ENCODE data around the gene RNF141. TPM values are rescaled to one million over a fixed set of nuclear protein-coding genes. Genes with fewer than 3 reads are reported as not detected.

Gene RNF141
- total RNA-seq, 3 donors from 2014 or later (not counting 1 experiment from before 2014, with no cell fraction given): 10.3 to 13.9 (median 11.7) TPM

GRCh38 chr11:10499452-10499851, 41.5 kb downstream of the RNF141 start:
- H3K36me3 Mint-ChIP-seq: no peaks in the 10 kb centered on the region
- H3K4me1 Mint-ChIP-seq: no peaks in the 10 kb centered on the region
- WGBS (ENCODE audit: insufficient coverage): 96% methylated on average over 5 of the region's 5 CpGs
- H3K27ac ChIP-seq (ENCODE audit: low read length): no peak overlapping the region
- no peak for DNase-seq
- TF ChIP-seq, protein P1, sequence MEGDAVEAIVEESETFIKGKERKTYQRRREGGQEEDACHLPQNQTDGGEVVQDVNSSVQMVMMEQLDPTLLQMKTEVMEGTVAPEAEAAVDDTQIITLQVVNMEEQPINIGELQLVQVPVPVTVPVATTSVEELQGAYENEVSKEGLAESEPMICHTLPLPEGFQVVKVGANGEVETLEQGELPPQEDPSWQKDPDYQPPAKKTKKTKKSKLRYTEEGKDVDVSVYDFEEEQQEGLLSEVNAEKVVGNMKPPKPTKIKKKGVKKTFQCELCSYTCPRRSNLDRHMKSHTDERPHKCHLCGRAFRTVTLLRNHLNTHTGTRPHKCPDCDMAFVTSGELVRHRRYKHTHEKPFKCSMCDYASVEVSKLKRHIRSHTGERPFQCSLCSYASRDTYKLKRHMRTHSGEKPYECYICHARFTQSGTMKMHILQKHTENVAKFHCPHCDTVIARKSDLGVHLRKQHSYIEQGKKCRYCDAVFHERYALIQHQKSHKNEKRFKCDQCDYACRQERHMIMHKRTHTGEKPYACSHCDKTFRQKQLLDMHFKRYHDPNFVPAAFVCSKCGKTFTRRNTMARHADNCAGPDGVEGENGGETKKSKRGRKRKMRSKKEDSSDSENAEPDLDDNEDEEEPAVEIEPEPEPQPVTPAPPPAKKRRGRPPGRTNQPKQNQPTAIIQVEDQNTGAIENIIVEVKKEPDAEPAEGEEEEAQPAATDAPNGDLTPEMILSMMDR (IDR thresholded peaks at IDR 0.05): no peak
- H3K27me3 ChIP-seq (ENCODE audit: control insufficient read depth, insufficient read depth, low read length): no peaks in the 10 kb centered on the region
- ATAC-seq: no peak
- no peaks in the 10 kb centered on the region for H3K9me3 Mint-ChIP-seq
- no peaks in the 10 kb centered on the region for H3K27me3 Mint-ChIP-seq (ENCODE audit: low read depth in 2 of 2)
- H3K9me3 ChIP-seq (ENCODE audit: control insufficient read depth, insufficient read depth, low read length): no peaks in the 10 kb centered on the region
- no peak overlapping the region for H3K4me3 Mint-ChIP-seq
- no peak overlapping the region for H3K27ac Mint-ChIP-seq
- peaks cover 7% of the 10 kb centered on the region for H3K4me1 ChIP-seq (ENCODE audit: control insufficient read depth, insufficient read depth, low read length)
- intact Hi-C loops (cut with micrococcal nuclease): no loop called here
- peaks cover 35% of the 10 kb centered on the region for H3K36me3 ChIP-seq (ENCODE audit: control insufficient read depth, insufficient read depth, low read length)
- H3K4me3 ChIP-seq (ENCODE audit: low read length): no peak overlapping the region

DNA sequence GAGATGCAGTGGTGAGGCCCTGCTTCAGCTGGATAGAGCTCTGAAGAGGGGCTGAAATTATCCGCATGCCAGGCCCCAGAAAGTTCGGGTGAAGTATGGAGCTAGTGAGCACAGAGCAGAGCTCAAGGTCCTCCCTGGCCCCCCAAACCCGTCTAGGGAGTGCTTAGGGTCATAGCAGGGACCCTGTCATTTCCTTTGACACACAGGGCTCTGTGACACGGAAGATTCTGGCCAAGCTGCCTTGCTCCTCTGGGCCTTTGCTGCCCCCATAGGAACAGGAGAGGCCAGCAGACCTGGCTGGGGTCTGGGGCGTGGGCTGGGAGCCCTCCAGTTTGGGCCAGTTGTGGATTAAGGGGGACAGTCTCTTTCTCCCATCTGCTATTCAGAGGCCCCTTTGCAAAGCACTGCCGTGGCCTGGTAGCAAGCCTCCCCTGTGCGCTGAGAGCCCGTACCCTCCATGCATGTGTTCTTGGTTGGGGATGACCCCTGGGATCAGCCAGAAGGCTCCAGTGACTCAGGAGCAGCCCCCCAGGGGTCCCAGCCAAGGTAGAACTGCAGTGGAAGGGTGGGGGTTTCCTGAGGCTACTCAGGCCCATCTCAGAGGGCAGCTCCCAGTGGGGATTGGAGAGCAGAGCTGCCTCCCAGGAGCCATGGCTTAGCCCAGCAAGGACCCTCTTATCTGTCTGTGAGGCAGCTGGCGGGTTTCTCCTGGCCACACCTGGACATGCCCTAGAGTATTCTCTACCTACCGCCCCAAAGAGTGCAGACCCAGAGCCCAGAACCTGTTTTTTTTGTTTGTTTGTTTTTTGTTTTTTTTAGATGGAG, 42.3 kb downstream of the RNF141 start:
- 87% methylated on average over 10 of the region's 10 CpGs for whole genome bisulfite sequencing (ENCODE audit: insufficient coverage)
- no peaks in the 10 kb centered on the region for H3K27me3 Mint-ChIP-seq (ENCODE audit: low read depth in 2 of 2)
- H3K9me3 Mint-ChIP-seq: no peaks in the 10 kb centered on the region
- ATAC-seq: no peak
- no peak overlapping the region for H3K4me3 Mint-ChIP-seq
- H3K27ac Mint-ChIP-seq: no peak overlapping the region
- H3K27me3 ChIP-seq (ENCODE audit: control insufficient read depth, insufficient read depth, low read length): no peaks in the 10 kb centered on the region
- H3K4me1 Mint-ChIP-seq: no peaks in the 10 kb centered on the region
- TF ChIP-seq, protein P1 (IDR thresholded peaks at IDR 0.05): no peak
- H3K27ac ChIP-seq (ENCODE audit: low read length): no peak overlapping the region
- peaks cover 5% of the 10 kb centered on the region for H3K4me1 ChIP-seq (ENCODE audit: control insufficient read depth, insufficient read depth, low read length)
- H3K36me3 ChIP-seq (ENCODE audit: control insufficient read depth, insufficient read depth, low read length): peaks cover 38% of the 10 kb centered on the region
- DNase-seq: no peak
- no peak overlapping the region for H3K4me3 ChIP-seq (ENCODE audit: low read length)
- H3K9me3 ChIP-seq (ENCODE audit: control insufficient read depth, insufficient read depth, low read length): no peaks in the 10 kb centered on the region
- intact Hi-C loops (cut with micrococcal nuclease): no loop called here
- no peaks in the 10 kb centered on the region for H3K36me3 Mint-ChIP-seq

- no peaks in the 10 kb centered on the region for H3K36me3 Mint-ChIP-seq
These were observed 43.0 kb downstream of the RNF141 start for GRCh38 chr11:10498022-10498400.

More at GRCh38 chr11:10498022-10498400, 43.0 kb downstream of the RNF141 start:
- Histone ChIP-seq H3K27me3 (ENCODE audit: control insufficient read depth, insufficient read depth, low read length) (no peaks in the 10 kb centered on the region), H3K36me3 (ENCODE audit: control insufficient read depth, insufficient read depth, low read length) (peaks cover 41% of the 10 kb centered on the region), H3K4me3 (ENCODE audit: low read length) (no peak overlapping the region), H3K27ac (ENCODE audit: low read length) (no peak overlapping the region), H3K4me1 (ENCODE audit: control insufficient read depth, insufficient read depth, low read length) (peaks cover 5% of the 10 kb centered on the region), H3K9me3 (ENCODE audit: control insufficient read depth, insufficient read depth, low read length) (no peaks in the 10 kb centered on the region)
- 96% methylated on average over 7 of the region's 7 CpGs for WGBS (ENCODE audit: insufficient coverage)
- Mint-ChIP-seq H3K9me3 (no peaks in the 10 kb centered on the region), H3K27ac (no peak overlapping the region), H3K4me1 (no peaks in the 10 kb centered on the region), H3K4me3 (no peak overlapping the region), H3K27me3 (ENCODE audit: low read depth in 2 of 2) (no peaks in the 10 kb centered on the region)
- intact Hi-C loops (cut with micrococcal nuclease): no loop called here
- DNase-seq: no peak
- TF ChIP-seq, protein P1 (IDR thresholded peaks at IDR 0.05): no peak
- no peak for ATAC-seq

Data from natural killer cell (primary cell).